OCI-LY3 (cell line): ENCODE measurements around the gene PROSER3.

ENCODE experiments used
- H2AFZ ChIP-seq: fragments of 200-600, 300-600 bp; shearing (Covaris generic); 2 replicates; pipeline ENCODE4 v1.6.0; 2014; ENCODE audit warnings: antibody characterized with exemption, low read depth, low read length
- H3K27ac ChIP-seq: fragments of 200-600, 300-600 bp; sonication (generic); 2 replicates; pipeline ENCODE4 v1.5.1; 2014; ENCODE audit warnings: mild to moderate bottlenecking, low read length, moderate library complexity, mixed read lengths
- H3K27me3 ChIP-seq: fragments of 200-600, 300-600 bp; sonication (generic); 2 replicates; pipeline ENCODE4 v1.6.1; 2014; ENCODE audit warnings: low read depth, low read length, mixed read lengths
- H3K36me3 ChIP-seq: fragments of 200-600, 300-600 bp; sonication (generic); replicated peaks from 2 replicates; pipeline ENCODE3; 2014; ENCODE audit warnings: low read depth, low read length, mixed read lengths
- H3K4me1 ChIP-seq: fragments of 300-600, 200-600 bp; sonication (generic); 2 replicates; pipeline ENCODE4 v1.6.1; 2014; ENCODE audit warnings: low read length, mixed read lengths
- H3K4me2 ChIP-seq: fragments of 200-600, 300-600 bp; sonication (generic); 2 replicates; pipeline ENCODE4 v1.6.1; 2014; ENCODE audit warnings: low read length, mixed read lengths
- H3K4me3 ChIP-seq: fragments of 300-600, 200-600 bp; sonication (generic); 2 replicates; pipeline ENCODE4 v1.5.1; 2014; ENCODE audit warnings: antibody characterized with exemption, mild to moderate bottlenecking, low read length, moderate library complexity
- H3K79me2 ChIP-seq: fragments of 300-600, 200-600 bp; shearing (Covaris generic); 2 replicates; pipeline ENCODE4 v1.6.1; 2014; ENCODE audit warnings: mild to moderate bottlenecking, low read length, mixed read lengths
- H3K9ac ChIP-seq: fragments of 300-600, 200-600 bp; shearing (Covaris generic); 2 replicates; pipeline ENCODE4 v1.6.0; 2014; ENCODE audit warnings: mild to moderate bottlenecking, low read length, moderate library complexity
- H3K9me3 ChIP-seq: fragments of 200-600, 300-600 bp; shearing (Covaris generic); 2 replicates; pipeline ENCODE4 v1.6.1; 2014; ENCODE audit warnings: low read length, mixed read lengths; ENCODE audit not compliant: insufficient read depth
- H4K20me1 ChIP-seq: fragments of 200-600, 300-600 bp; sonication (generic); 2 replicates; pipeline ENCODE4 v1.6.1; 2016; ENCODE audit warnings: low read length, mixed read lengths; ENCODE audit not compliant: insufficient read depth
- EZH2phosphoT487 ChIP-seq: fragments of 200-600 bp; shearing (Covaris generic); IDR thresholded peaks from 2 replicates; pipeline ENCODE4 v1.6.1; 2018; ENCODE audit warnings: antibody characterized with exemption, mixed run types, low read depth
- TF ChIP-seq, protein P1 (sequence below): fragments of 200-600, 300-600 bp; sonication (generic); IDR thresholded peaks from 2 replicates; pipeline ENCODE4 v1.5.1; 2014; ENCODE audit warnings: antibody characterized with exemption, low read length, low read depth

The PROSER3 gene

GRCh38 chr19:35789195-35789977, 31.4 kb downstream of the PROSER3 start:
- Histone ChIP-seq H3K9ac (no peak overlapping the region), H3K27ac (no peak overlapping the region)

GRCh38 chr19:35789978-35790944, 32.3 kb downstream of the PROSER3 start:
- Histone ChIP-seq H3K9ac (no peak overlapping the region), H3K9me3 (no peaks in the 10 kb centered on the region), H3K36me3 (no peaks in the 10 kb centered on the region), H3K27me3 (no peaks in the 10 kb centered on the region; the same call in 1 of the 2 replicates), H2AFZ (no peak overlapping the region), H3K4me3 (no peak overlapping the region), H3K79me2 (no peaks in the 10 kb centered on the region), H3K4me2 (no peak overlapping the region), H3K27ac (no peak overlapping the region), H4K20me1 (no peaks in the 10 kb centered on the region), H3K4me1 (no peaks in the 10 kb centered on the region; the same call in 1 of the 2 replicates)
- TF ChIP-seq EZH2phosphoT487: no peak
- TF ChIP-seq, protein P1, sequence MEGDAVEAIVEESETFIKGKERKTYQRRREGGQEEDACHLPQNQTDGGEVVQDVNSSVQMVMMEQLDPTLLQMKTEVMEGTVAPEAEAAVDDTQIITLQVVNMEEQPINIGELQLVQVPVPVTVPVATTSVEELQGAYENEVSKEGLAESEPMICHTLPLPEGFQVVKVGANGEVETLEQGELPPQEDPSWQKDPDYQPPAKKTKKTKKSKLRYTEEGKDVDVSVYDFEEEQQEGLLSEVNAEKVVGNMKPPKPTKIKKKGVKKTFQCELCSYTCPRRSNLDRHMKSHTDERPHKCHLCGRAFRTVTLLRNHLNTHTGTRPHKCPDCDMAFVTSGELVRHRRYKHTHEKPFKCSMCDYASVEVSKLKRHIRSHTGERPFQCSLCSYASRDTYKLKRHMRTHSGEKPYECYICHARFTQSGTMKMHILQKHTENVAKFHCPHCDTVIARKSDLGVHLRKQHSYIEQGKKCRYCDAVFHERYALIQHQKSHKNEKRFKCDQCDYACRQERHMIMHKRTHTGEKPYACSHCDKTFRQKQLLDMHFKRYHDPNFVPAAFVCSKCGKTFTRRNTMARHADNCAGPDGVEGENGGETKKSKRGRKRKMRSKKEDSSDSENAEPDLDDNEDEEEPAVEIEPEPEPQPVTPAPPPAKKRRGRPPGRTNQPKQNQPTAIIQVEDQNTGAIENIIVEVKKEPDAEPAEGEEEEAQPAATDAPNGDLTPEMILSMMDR: no peak

More at GRCh38 chr19:35789195-35789977, 31.4 kb downstream of the PROSER3 start:
- H3K4me1 ChIP-seq: no peaks in the 10 kb centered on the region; the same call in 1 of the 2 replicates
- no peaks in the 10 kb centered on the region for H3K36me3 ChIP-seq
- TF ChIP-seq, protein P1: no peak
- H3K4me2 ChIP-seq: no peak overlapping the region
- no peaks in the 10 kb centered on the region; the same call in 1 of the 2 replicates for H3K27me3 ChIP-seq
- no peak overlapping the region for H3K4me3 ChIP-seq
- no peaks in the 10 kb centered on the region for H3K79me2 ChIP-seq
- H2AFZ ChIP-seq: no peak overlapping the region
- no peaks in the 10 kb centered on the region for H4K20me1 ChIP-seq
- no peaks in the 10 kb centered on the region for H3K9me3 ChIP-seq

DNA sequence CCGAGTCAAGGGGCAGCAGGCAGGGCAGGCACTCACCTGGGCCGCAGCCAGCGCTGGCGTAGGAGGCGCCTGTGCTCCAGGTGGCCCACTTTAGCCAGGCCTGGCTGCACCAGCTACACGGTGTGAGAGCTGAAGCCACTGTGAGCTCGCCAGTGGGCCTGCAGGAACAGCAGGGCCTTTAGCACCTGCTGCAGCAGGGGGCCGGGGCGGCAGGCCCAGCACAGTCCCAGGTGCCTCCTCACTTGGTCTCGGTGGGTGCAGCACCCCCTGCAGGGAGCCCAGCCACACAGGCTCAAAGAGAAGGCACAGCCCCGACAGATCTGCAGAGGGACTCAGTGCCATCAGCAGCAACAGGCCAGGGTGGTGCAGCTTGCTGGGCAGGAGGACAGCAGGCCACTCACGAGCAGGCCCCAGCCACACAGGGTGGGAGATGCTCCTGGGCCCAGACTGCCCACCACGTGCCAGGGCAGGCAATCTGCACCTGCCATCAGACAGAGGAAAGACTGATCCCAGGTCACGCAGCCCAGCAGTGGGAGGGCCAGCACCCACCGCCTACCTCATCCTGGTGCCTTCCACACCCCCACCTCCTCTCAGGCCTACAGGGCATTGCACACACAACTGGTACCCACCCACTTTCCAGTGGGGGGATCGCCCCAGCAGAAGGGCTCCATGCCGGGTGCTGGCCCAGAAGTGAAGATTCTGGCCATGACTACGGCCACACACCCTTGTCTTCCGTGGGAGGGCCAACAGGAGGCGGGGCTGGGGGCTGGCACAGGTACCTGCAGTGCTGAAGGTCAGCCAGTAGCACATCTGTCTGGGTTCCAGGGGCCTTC, 33.2 kb downstream of the PROSER3 start:
- no peaks in the 10 kb centered on the region; the same call in 1 of the 2 replicates for H3K4me1 ChIP-seq
- H3K27me3 ChIP-seq: no peaks in the 10 kb centered on the region; the same call in 1 of the 2 replicates
- no peak for TF ChIP-seq EZH2phosphoT487
- TF ChIP-seq, protein P1: peak; percentile 44
- no peaks in the 10 kb centered on the region for H3K79me2 ChIP-seq
- H3K36me3 ChIP-seq: no peaks in the 10 kb centered on the region
- H3K27ac ChIP-seq: no peak overlapping the region
- no peaks in the 10 kb centered on the region for H4K20me1 ChIP-seq
- no peaks in the 10 kb centered on the region for H3K9me3 ChIP-seq
- H3K9ac ChIP-seq: no peak overlapping the region
- no peak overlapping the region for H2AFZ ChIP-seq
- no peak overlapping the region for H3K4me3 ChIP-seq
- no peak overlapping the region for H3K4me2 ChIP-seq
